Omental fat pad (tissue), 4 donors: Measurements from ENCODE around the gene NEUROD4. TPM values are rescaled to one million over a fixed set of nuclear protein-coding genes. Genes with fewer than 3 reads are reported as not detected.

ENCODE experiments used
- ATAC-seq: fragments of 150-250 bp; one replicate; pipeline ENCODE4 v1.9.1; 2016; ENCODE audit warnings: mild to moderate bottlenecking, moderate library complexity; ENCODE audit not compliant: low FRiP score
- DNase-seq: peaks from one replicate; pipeline ENCODE4 v3.0.0-alpha.2; 2019; ENCODE audit warnings: low spot score
- CTCF ChIP-seq, 3 donors: fragments of 450-650 bp; IDR thresholded peaks; one replicate each; pipeline ENCODE4 v1.5.1; 2016 to 2017; ENCODE audit warnings: antibody characterized with exemption in 3 of 3, mild to moderate bottlenecking in 3 of 3, moderate library complexity in 2 of 3
- total RNA-seq, 4 donors: library from RNA; depleted of rRNA; stranded (reverse); fragments of >200 nt; gene quantifications; one replicate each; pipeline ENCODE4 v1.1.0, GENCODE V29; 2016

The NEUROD4 gene
- total RNA-seq, 4 donors from 2014 or later: not detected

GRCh38 chr12:55024575-55024974 lies 4.8 kb downstream of the NEUROD4 start:
- no peak for TF ChIP-seq CTCF (IDR thresholded peaks at IDR 0.05)
- no peak for DNase-seq
- no peak for ATAC-seq

GRCh38 chr12:55025508-55025907 lies 5.7 kb downstream of the NEUROD4 start:
- DNase-seq (no peak), ATAC-seq (no peak)
- TF ChIP-seq CTCF (IDR thresholded peaks at IDR 0.05): no peak

- DNase-seq: no peak
- TF ChIP-seq CTCF (IDR thresholded peaks at IDR 0.05): no peak
- no peak for ATAC-seq
These were observed 14.4 kb downstream of the NEUROD4 start for GRCh38 chr12:55034218-55034617.

- ATAC-seq (no peak), DNase-seq (no peak)
- TF ChIP-seq CTCF (IDR thresholded peaks at IDR 0.05): no peak
These were observed 16.7 kb downstream of the NEUROD4 start for GRCh38 chr12:55036326-55037115.

- TF ChIP-seq CTCF (IDR thresholded peaks at IDR 0.05): no peak
- ATAC-seq (no peak), DNase-seq (no peak)
These were observed 17.7 kb downstream of the NEUROD4 start for GRCh38 chr12:55037351-55037987.

- DNase-seq (no peak), ATAC-seq (no peak)
- TF ChIP-seq CTCF (IDR thresholded peaks at IDR 0.05): no peak
These were observed 19.9 kb downstream of the NEUROD4 start for GRCh38 chr12:55039395-55040354.
